A673 (cell line): Measurements from ENCODE around the gene GLI3.

Source experiments
- CTCF ChIP-seq: fragments of 300-800, 200-600 bp; sonication (generic); conservative IDR thresholded peaks from 2 replicates; pipeline ENCODE4 v1.5.1; 2017; ENCODE audit warnings: low read depth, mild to moderate bottlenecking, antibody characterized with exemption, low read length, moderate library complexity, mixed read lengths
- EZH2 ChIP-seq: fragments of 200-600 bp; sonication (generic); IDR thresholded peaks from 2 replicates; pipeline ENCODE4 v1.6.1; 2017; ENCODE audit warnings: borderline replicate concordance, low read depth, mild to moderate bottlenecking, mixed read lengths, antibody characterized with exemption, low read length; ENCODE audit not compliant: poor library complexity, severe bottlenecking

GRCh38 chr7:42144604-42145003 is 92.4 kb downstream of the GLI3 start:
- TF ChIP-seq CTCF, result no peak
- no peak for TF ChIP-seq EZH2
